Activated T-cell treated with anti-CD3 and anti-CD28 coated beads for 1 hour (primary cell): Measurements from ENCODE around the gene MPZL2.

Experiments
- DNase-seq: peaks from one replicate; pipeline ENCODE4 v3.0.0-alpha.2; 2020; ENCODE audit warnings: low read depth

The MPZL2 gene

GRCh38 chr11:118217575-118217974, 46.5 kb downstream of the MPZL2 start:
- DNase-seq = no peak

GRCh38 chr11:118216621-118217481, 47.2 kb downstream of the MPZL2 start:
- DNase-seq = no peak

- no peak for DNase-seq
Observed at GRCh38 chr11:118215765-118216164, 48.3 kb downstream of the MPZL2 start.

GRCh38 chr11:118215262-118215661, 48.8 kb downstream of the MPZL2 start:
- DNase-seq = no peak

- no peak for DNase-seq
Observed at GRCh38 chr11:118214210-118214914, 49.7 kb downstream of the MPZL2 start.

- DNase-seq = no peak
Observed at GRCh38 chr11:118213781-118214180, 50.3 kb downstream of the MPZL2 start.

- no peak for DNase-seq
Observed at GRCh38 chr11:118213201-118213600, 50.9 kb downstream of the MPZL2 start.

- no peak for DNase-seq
Observed at GRCh38 chr11:118212781-118213191, 51.3 kb downstream of the MPZL2 start.

GRCh38 chr11:118212131-118212725, 51.9 kb downstream of the MPZL2 start:
- DNase-seq = no peak

- no peak for DNase-seq
Observed at GRCh38 chr11:118211006-118211405, 53.1 kb downstream of the MPZL2 start.

GRCh38 chr11:118210323-118210722, 53.8 kb downstream of the MPZL2 start:
- DNase-seq = no peak

- no peak for DNase-seq
Observed at GRCh38 chr11:118209033-118209432, 55.1 kb downstream of the MPZL2 start.

- no peak for DNase-seq
Observed at GRCh38 chr11:118207079-118207478, 57.0 kb downstream of the MPZL2 start.

GRCh38 chr11:118206391-118207031, 57.6 kb downstream of the MPZL2 start:
- no peak for DNase-seq

GRCh38 chr11:118205606-118206378, 58.3 kb downstream of the MPZL2 start:
- DNase-seq = no peak
